WERI-Rb-1 (cell line): Measurements from ENCODE around the gene SPHK2.
"Not testable (repeated sequence)": the region's sequence is repeated elsewhere in the genome, so short reads cannot be mapped to it uniquely, and the experiment has no call there.

Source experiments
- DNase-seq: peaks from one replicate; pipeline ENCODE4 v3.0.0-alpha.2; 2020
- H3K27ac ChIP-seq: fragments of 250-450 bp; sonication (Bioruptor Pico); 2 replicates; pipeline ENCODE4 v1.5.1; 2020; ENCODE audit warnings: mild to moderate bottlenecking, moderate library complexity
- H3K27me3 ChIP-seq: fragments of 250-450 bp; sonication (Bioruptor Pico); 2 replicates; pipeline ENCODE4 v1.5.1; 2021; ENCODE audit warnings: mild to moderate bottlenecking, low read depth, moderate library complexity; ENCODE audit not compliant: insufficient read depth, severe bottlenecking
- H3K36me3 ChIP-seq: fragments of 250-450 bp; sonication (Bioruptor Pico); 2 replicates; pipeline ENCODE4 v1.5.1; 2020; ENCODE audit warnings: mild to moderate bottlenecking, moderate library complexity
- H3K4me3 ChIP-seq: 2 replicates; pipeline ENCODE4 v1.5.1; 2011; ENCODE audit warnings: low read depth, mild to moderate bottlenecking, control low read depth, low read length
- H3K9me3 ChIP-seq: fragments of 250-450 bp; sonication (Bioruptor Pico); 2 replicates; pipeline ENCODE4 v1.5.1; 2021; ENCODE audit warnings: mild to moderate bottlenecking, moderate library complexity; ENCODE audit not compliant: severe bottlenecking
- TF ChIP-seq, protein P1 (sequence below): IDR thresholded peaks from 2 replicates; pipeline ENCODE4 v1.5.1; 2011; ENCODE audit warnings: low read depth, mild to moderate bottlenecking, control low read depth, inconsistent platforms, low read length

SPHK2 gene, protein sequence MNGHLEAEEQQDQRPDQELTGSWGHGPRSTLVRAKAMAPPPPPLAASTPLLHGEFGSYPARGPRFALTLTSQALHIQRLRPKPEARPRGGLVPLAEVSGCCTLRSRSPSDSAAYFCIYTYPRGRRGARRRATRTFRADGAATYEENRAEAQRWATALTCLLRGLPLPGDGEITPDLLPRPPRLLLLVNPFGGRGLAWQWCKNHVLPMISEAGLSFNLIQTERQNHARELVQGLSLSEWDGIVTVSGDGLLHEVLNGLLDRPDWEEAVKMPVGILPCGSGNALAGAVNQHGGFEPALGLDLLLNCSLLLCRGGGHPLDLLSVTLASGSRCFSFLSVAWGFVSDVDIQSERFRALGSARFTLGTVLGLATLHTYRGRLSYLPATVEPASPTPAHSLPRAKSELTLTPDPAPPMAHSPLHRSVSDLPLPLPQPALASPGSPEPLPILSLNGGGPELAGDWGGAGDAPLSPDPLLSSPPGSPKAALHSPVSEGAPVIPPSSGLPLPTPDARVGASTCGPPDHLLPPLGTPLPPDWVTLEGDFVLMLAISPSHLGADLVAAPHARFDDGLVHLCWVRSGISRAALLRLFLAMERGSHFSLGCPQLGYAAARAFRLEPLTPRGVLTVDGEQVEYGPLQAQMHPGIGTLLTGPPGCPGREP

DNA sequence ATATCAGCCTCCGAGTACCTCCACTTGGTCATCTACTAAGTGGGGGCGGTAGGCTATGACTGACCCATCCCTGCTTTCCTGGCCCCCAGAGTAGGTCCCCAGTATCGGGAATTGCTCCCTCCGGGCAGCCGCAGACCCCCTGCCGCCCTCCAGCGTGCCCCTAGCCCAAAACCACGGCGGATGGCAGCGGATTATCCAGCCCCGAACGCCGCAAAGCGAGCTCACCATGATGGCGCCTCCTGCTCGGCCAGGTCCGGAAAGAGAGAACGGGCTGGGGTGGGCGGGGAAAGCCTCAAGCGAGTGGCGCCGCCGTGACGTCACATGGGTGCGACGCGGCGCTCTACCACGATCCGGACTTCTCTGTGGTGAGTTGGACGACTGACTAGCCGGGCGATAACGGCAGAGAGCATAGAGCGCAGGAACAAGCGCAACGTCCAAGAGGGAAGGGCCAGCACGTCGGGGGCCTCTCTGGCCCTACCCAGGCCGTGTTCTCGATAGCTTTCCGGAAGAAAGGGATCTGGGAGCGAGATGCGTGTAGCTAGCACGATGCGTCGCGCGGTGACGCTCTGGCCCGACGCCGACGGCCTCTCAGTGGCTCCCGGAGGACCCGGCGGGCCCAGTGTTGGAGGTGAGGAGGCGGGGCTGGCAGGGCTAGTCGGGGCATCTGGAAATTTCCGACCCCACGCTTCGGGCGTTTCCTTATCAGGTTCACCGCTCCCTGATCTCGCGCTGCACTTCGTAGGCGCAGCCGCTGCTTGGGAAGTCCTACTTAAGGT lies at the start of gene SPHK2, which contains the start of gene RPL18:
Gene SPHK2, plus strand, starts transcription at position 591 of the 776 bp plus-strand sequence. CDS start 1,009 bp downstream, outside the sequence.
Gene RPL18, minus strand, starts transcription at position 263 of the 776 bp plus-strand sequence. Its CDS starts 35 bp downstream, at position 228.
- Histone ChIP-seq H3K4me3 (peak within 1 kb of the TSS; percentile 97), H3K27me3 (no peaks in the 10 kb centered on the region), H3K9me3 (no peaks in the 10 kb centered on the region), H3K27ac (peak within 1 kb of the TSS; percentile 86), H3K36me3 (peaks cover 42% of the 10 kb centered on the region)
- TF ChIP-seq, protein P1, sequence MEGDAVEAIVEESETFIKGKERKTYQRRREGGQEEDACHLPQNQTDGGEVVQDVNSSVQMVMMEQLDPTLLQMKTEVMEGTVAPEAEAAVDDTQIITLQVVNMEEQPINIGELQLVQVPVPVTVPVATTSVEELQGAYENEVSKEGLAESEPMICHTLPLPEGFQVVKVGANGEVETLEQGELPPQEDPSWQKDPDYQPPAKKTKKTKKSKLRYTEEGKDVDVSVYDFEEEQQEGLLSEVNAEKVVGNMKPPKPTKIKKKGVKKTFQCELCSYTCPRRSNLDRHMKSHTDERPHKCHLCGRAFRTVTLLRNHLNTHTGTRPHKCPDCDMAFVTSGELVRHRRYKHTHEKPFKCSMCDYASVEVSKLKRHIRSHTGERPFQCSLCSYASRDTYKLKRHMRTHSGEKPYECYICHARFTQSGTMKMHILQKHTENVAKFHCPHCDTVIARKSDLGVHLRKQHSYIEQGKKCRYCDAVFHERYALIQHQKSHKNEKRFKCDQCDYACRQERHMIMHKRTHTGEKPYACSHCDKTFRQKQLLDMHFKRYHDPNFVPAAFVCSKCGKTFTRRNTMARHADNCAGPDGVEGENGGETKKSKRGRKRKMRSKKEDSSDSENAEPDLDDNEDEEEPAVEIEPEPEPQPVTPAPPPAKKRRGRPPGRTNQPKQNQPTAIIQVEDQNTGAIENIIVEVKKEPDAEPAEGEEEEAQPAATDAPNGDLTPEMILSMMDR: no peak
- peak; percentile 98 for DNase-seq

DNA sequence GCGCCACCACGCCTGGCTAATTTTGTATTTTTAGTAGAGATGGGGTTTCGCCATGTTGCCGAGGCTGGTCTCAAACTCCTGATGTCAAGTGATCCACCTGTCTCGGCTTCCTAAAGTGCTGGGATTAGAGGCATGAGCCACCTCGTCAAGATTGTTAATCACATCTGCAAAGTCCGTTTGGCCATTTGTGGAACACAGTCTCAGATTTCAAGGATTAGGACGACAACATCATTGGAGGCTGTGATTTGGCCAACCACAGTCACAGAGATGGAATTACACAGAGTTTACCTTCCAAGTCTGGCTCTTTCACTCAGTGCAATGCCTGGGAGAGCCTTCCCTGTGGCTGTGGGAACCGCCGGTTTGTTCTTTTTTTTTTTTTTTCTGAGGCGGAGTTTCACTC lies 49.5 kb upstream of the SPHK2 start:
- H3K27me3 ChIP-seq: no peaks in the 10 kb centered on the region

DNA sequence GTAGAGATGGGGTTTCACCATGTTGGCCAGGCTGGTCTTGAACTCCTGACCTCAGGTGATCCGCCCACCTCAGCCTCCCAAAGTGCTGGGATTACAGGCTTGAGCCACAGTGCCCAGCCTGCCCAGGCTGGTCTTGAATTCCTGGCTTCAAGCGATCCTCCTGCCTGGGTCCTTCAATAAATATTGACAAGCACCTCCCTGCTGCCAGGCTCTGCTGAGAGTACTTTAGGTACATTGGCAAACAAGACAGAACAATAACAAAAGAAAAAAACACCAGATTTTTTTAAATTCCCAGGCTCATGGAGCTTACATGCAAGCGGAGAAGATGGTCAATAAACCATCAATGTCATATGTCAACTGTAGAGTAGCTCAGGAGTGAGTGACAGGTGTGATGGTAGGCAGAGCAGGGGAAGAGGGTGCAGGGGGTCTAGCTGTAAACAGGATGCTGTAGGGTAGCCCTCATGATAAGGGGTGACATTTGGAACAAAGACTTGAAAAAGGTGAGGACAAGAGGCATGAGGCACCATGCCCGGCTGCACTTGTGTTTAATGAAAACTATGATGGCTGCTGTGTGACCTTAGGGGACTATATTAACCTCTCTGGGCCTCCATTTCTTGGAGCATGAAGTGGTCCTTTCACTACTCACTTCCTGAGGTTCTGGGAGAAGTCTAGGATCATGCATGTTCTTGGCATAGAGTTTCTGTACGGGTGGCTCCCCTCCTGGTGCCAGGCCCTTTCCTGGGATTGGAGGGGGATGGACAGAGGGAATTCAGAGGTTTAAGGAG lies 47.7 kb upstream of the SPHK2 start:
- Histone ChIP-seq H3K9me3 (no peaks in the 10 kb centered on the region), H3K4me3 (no peak overlapping the region), H3K27ac (no peak overlapping the region), H3K36me3 (no peaks in the 10 kb centered on the region), H3K27me3 (no peaks in the 10 kb centered on the region)
- TF ChIP-seq, protein P1: no peak
- DNase-seq: no peak

More for the DNA sequence above, 49.5 kb upstream of the SPHK2 start:
- H3K4me3 ChIP-seq: no peak overlapping the region
- peak; percentile 85 for DNase-seq
- H3K9me3 ChIP-seq: no peaks in the 10 kb centered on the region
- H3K36me3 ChIP-seq: no peaks in the 10 kb centered on the region
- TF ChIP-seq, protein P1: no peak
- peak overlapping the region; percentile 40 for H3K27ac ChIP-seq

DNA sequence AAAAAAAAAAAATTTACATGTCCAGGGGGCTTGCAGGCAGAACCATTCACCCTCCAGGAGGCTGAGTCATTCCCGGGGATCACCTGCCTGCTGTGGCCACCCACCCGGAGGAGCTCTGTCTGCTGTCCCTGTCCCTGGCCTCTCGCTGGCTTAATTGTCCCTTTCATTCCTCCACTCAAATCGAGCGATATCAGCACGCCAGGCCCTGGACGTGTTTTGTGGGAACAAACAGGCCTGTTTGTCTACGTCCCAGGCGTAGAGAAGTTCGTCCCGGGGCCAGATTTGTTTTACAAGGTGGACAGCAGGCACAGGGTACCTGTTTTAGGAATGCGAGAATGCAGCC lies 46.2 kb upstream of the SPHK2 start:
- H3K27ac ChIP-seq: no peak overlapping the region
- no peaks in the 10 kb centered on the region for H3K36me3 ChIP-seq
- TF ChIP-seq, protein P1: no peak
- DNase-seq: no peak
- H3K9me3 ChIP-seq: no peaks in the 10 kb centered on the region
- no peaks in the 10 kb centered on the region for H3K27me3 ChIP-seq
- no peak overlapping the region for H3K4me3 ChIP-seq

DNA sequence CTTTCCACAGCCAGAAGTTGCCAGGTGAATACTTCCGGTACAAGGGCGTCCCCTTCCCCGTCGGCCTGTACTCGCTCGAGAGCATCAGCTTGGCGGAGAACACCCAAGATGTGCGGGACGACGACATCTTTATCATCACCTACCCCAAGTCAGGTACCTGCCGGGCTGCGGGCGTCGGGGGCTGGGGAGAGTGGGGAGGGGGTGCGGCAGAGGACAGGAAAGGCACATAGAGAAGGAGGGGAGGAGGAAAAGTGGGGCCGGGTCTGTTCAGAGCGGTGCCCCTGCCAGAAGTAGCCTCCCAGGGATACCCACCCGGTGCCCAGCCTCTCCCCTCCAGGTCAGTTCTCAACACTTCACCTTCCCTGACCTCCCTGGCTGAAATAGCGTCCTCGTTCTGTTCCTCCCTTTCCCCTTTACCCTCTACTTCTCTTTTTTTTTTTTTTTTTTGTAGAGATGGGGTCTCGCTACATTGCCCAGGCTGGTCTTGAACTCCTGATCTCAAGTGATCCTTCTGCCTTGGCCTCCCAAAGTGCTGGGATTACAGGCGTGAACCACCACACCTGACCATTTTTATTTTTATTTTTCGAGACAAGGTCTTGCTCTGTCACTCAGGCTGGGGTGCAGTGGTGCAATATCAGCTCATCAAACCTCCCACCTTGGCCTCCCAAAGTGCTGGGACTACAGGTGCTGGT lies 43.2 kb upstream of the SPHK2 start:
- no peak overlapping the region for H3K27ac ChIP-seq
- no peaks in the 10 kb centered on the region for H3K27me3 ChIP-seq
- no peak overlapping the region for H3K4me3 ChIP-seq
- no peak for DNase-seq
- TF ChIP-seq, protein P1: no peak
- H3K9me3 ChIP-seq: no peaks in the 10 kb centered on the region
- no peaks in the 10 kb centered on the region for H3K36me3 ChIP-seq

GRCh38 chr19:48577908-48578307 lies 41.4 kb upstream of the SPHK2 start:
- not testable (repeated sequence) for H3K4me3 ChIP-seq, H3K27me3 ChIP-seq, H3K36me3 ChIP-seq, H3K27ac ChIP-seq, H3K9me3 ChIP-seq, DNase-seq
